CD8-positive, alpha-beta memory T cell (primary cell): ENCODE data around the gene CLIC5. TPM values are rescaled to one million over a fixed set of nuclear protein-coding genes. Genes with fewer than 3 reads are reported as not detected.
A peak's percentile ranks its signal among the peaks of the same experiment; 100 is the strongest.

ENCODE experiments used
- CTCF ChIA-PET: fragments of 350-600 bp; sonication (Branson Sonifier 250); formaldehyde crosslinking; loops from one replicate; lab custom pipeline; 2021; ENCODE audit warnings: antibody characterized with exemption; lab: Charles Lee
- POLR2A ChIA-PET: fragments of 350-600 bp; sonication (Branson Sonifier 250); formaldehyde crosslinking; loops from one replicate; lab custom pipeline; 2021; ENCODE audit warnings: antibody characterized with exemption; lab: Charles Lee
- DNase-seq, 5 donors: peaks; one replicate each; pipeline versions ENCODE4 v3.0.0 to v3.0.0-alpha.2; 2020 to 2022; ENCODE audit warnings: mixed read lengths in 1 of 5
- H3K27ac ChIP-seq: one replicate; pipeline ENCODE4 v1.7.0; 2013; ENCODE audit warnings: low read depth, mild to moderate bottlenecking, low read length, moderate library complexity
- H3K27me3 ChIP-seq: 2 replicates; pipeline ENCODE4 v1.7.0; 2013; ENCODE audit warnings: low read length, mild to moderate bottlenecking; ENCODE audit not compliant: insufficient read depth, poor library complexity, severe bottlenecking
- H3K36me3 ChIP-seq: 2 replicates; pipeline ENCODE4 v1.7.0; 2013; ENCODE audit warnings: mild to moderate bottlenecking, low read length, moderate library complexity; ENCODE audit not compliant: insufficient read depth
- H3K4me1 ChIP-seq: 2 replicates; pipeline ENCODE4 v1.7.0; 2013; ENCODE audit warnings: mild to moderate bottlenecking, low read length, moderate library complexity; ENCODE audit not compliant: insufficient read depth
- H3K4me3 ChIP-seq: 2 replicates; pipeline ENCODE4 v1.7.0; 2013; ENCODE audit warnings: mild to moderate bottlenecking, low read length
- H3K9me3 ChIP-seq: 2 replicates; pipeline ENCODE4 v1.7.0; 2013; ENCODE audit warnings: mild to moderate bottlenecking, low read length
- H3K27ac Mint-ChIP-seq, 8 donors: one replicate each; pipeline ENCODE4 v1.8.0; 2020 to 2021; ENCODE audit warnings: mixed read lengths in 8 of 8, mild to moderate bottlenecking in 6 of 8, inconsistent platforms in 3 of 8, moderate library complexity in 3 of 8
- H3K27me3 Mint-ChIP-seq, 2 donors: one replicate each; pipeline ENCODE4 v1.8.0; 2020 to 2021; ENCODE audit warnings: mixed read lengths in 2 of 2, mild to moderate bottlenecking in 1 of 2, moderate library complexity in 1 of 2
- H3K36me3 Mint-ChIP-seq, 3 donors: one replicate each; pipeline ENCODE4 v1.8.0; 2020 to 2021; ENCODE audit warnings: mixed read lengths in 3 of 3, inconsistent platforms in 1 of 3, mild to moderate bottlenecking in 1 of 3
- H3K4me1 Mint-ChIP-seq, 3 donors: one replicate each; pipeline ENCODE4 v1.8.0; 2020 to 2021; ENCODE audit warnings: mixed read lengths in 3 of 3, inconsistent platforms in 1 of 3, mild to moderate bottlenecking in 1 of 3
- H3K4me3 Mint-ChIP-seq, 7 donors: one replicate each; pipeline ENCODE4 v1.8.0; 2020 to 2021; ENCODE audit warnings: mixed read lengths in 7 of 7, mild to moderate bottlenecking in 6 of 7, moderate library complexity in 4 of 7, inconsistent platforms in 2 of 7
- H3K9me3 Mint-ChIP-seq, 5 donors: one replicate each; pipeline ENCODE4 v1.8.0; 2020 to 2022; ENCODE audit warnings: mixed read lengths in 5 of 5, mild to moderate bottlenecking in 3 of 5, moderate library complexity in 2 of 5, inconsistent platforms in 1 of 5
- polyA plus RNA-seq: library from polyadenylated mRNA; unstranded; fragments of 300-500 nt; fragmentation: Illumina TruSeq; gene quantifications from one replicate; pipeline ENCODE4 v1.2.3, GENCODE V29; 2021
- total RNA-seq, 2 experiments: library from RNA; stranded (reverse); gene quantifications; one replicate each; pipeline ENCODE4 v1.2.3, GENCODE V29; 2021

Gene CLIC5
- total and polyA plus RNA-seq, 3 experiments from 2014 or later = 4.8 to 7.2 (median 6.4) TPM

DNA sequence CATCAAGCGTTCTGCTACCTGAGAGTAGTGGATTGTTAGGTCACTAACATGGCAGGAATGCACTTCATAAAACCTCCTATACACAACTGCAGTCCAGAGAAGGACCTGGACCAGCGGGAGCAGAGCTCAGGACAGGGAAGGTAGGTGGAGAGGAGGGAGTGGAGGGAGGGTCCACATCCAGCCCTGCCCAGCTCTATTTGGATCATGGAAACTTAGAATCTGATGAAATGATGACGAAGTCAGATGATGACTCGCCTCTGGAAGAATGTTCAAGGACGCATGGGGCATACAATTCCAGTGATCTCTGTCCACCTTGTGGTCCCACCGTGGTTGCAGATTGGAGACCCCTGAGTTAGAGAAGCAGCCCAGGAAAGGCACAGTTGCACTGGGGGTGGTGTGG, 68.8 kb downstream of the CLIC5 start:
- Histone ChIP-seq H3K27ac (no peak overlapping the region), H3K27me3 (no peaks in the 10 kb centered on the region), H3K9me3 (no peaks in the 10 kb centered on the region), H3K4me3 (no peak overlapping the region), H3K4me1 (no peaks in the 10 kb centered on the region), H3K36me3 (no peaks in the 10 kb centered on the region)
- Mint-ChIP-seq H3K9me3 (no peaks in the 10 kb centered on the region), H3K27ac (peak overlapping the region in 1 of 8 donors; percentile 13), H3K4me3 (no peak overlapping the region), H3K27me3 (no peaks in the 10 kb centered on the region), H3K36me3 (peaks cover 15 to 51% (median 21%) of the 10 kb centered on the region in 3 donors), H3K4me1 (no peaks in the 10 kb centered on the region)
- POLR2A ChIA-PET = no interaction called here
- CTCF ChIA-PET = no interaction called here
- no peak for DNase-seq

DNA sequence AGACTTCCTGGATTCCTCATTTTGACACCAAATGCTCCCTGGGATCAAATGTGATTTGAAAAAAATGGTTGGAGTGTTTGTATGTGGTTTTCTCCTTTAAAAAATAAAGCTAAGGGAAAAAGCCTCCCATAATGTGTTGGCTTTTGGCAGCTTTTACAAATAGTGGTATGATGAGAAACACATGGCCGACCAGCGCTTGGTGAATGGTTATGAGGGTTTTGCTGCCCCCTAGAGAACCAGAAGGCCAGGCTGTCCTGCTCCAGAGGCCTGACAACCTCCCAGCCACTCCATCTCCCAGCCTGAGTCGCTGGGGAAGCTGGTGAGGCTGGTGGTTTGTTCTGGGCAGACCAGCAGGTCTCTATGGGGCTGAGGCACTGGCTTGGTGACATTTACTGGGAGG, 69.3 kb downstream of the CLIC5 start:
- H3K36me3 ChIP-seq = no peaks in the 10 kb centered on the region
- Mint-ChIP-seq H3K36me3 (peaks cover 12 to 49% (median 17%) of the 10 kb centered on the region in 3 donors), H3K27ac (no peak overlapping the region), H3K9me3 (no peaks in the 10 kb centered on the region), H3K4me1 (no peaks in the 10 kb centered on the region), H3K27me3 (no peaks in the 10 kb centered on the region), H3K4me3 (no peak overlapping the region)
- CTCF ChIA-PET = no interaction called here
- POLR2A ChIA-PET = no interaction called here
- H3K27me3 ChIP-seq = no peaks in the 10 kb centered on the region
- no peaks in the 10 kb centered on the region for H3K9me3 ChIP-seq
- no peak for DNase-seq
- no peak overlapping the region for H3K4me3 ChIP-seq
- H3K4me1 ChIP-seq = no peaks in the 10 kb centered on the region
- H3K27ac ChIP-seq = no peak overlapping the region

DNA sequence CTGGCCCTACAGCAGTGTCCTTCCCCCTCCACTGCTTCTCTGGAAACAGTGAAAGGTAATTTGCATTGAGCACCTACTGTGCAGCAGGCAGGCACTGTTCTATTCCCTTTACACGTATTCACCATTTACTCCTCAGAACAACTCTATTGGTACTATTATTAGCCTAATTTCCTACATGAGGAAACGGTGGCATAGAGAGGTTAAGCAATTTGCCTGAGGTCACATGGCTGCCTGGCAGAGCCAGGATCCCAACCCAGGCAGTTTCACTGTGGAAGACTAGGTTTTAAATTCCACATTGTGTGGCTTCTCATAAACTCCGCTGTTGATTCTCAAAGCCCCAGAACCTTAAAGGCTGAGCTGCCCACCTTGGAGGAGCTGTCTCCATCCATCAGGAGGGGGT, 72.7 kb downstream of the CLIC5 start:
- Histone ChIP-seq H3K4me1 (no peaks in the 10 kb centered on the region), H3K27ac (no peak overlapping the region), H3K27me3 (no peaks in the 10 kb centered on the region), H3K4me3 (no peak overlapping the region), H3K9me3 (no peaks in the 10 kb centered on the region), H3K36me3 (no peaks in the 10 kb centered on the region)
- H3K36me3 Mint-ChIP-seq = peaks cover 11 to 50% (median 21%) of the 10 kb centered on the region in 3 donors
- no peak overlapping the region for H3K27ac Mint-ChIP-seq
- DNase-seq = no peak
- H3K4me3 Mint-ChIP-seq = no peak overlapping the region
- POLR2A ChIA-PET = no interaction called here
- no peaks in the 10 kb centered on the region for H3K27me3 Mint-ChIP-seq
- no peaks in the 10 kb centered on the region for H3K9me3 Mint-ChIP-seq
- CTCF ChIA-PET = no interaction called here
- H3K4me1 Mint-ChIP-seq = no peaks in the 10 kb centered on the region

DNA sequence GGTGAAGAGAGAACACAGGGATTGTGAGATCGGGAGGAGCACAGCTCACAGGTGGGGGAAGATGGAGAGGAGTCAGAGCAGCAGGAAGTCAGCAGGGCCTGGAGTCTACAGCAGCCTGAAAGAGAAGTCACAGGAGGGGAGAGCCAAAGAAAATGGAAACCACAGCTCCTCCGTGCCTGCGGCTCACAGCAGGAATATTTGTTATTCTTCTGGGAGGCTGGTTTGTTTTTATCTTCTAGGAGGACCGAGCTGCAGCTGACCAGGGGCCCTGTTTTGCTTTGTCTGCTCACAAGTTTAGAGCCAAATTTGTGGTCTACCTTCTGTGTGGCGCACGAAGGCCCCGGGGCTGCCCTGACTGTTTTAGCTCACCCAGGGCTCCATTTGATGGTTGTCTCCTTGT, 81.8 kb downstream of the CLIC5 start:
- H3K9me3 Mint-ChIP-seq = no peaks in the 10 kb centered on the region
- no peaks in the 10 kb centered on the region for H3K9me3 ChIP-seq
- no peak overlapping the region for H3K4me3 ChIP-seq
- H3K36me3 ChIP-seq = no peaks in the 10 kb centered on the region
- DNase-seq = no peak
- H3K4me3 Mint-ChIP-seq = no peak overlapping the region
- peak overlapping the region in 3 of 8 donors; percentile 12 to 24 (median 14) for H3K27ac Mint-ChIP-seq
- no peak overlapping the region for H3K27ac ChIP-seq
- H3K27me3 ChIP-seq = no peaks in the 10 kb centered on the region
- no peaks in the 10 kb centered on the region for H3K4me1 ChIP-seq
- ChIA-PET POLR2A (no interaction called here), CTCF (interaction anchor here (1.2 kb wide), 1 partner anchor 156 kb away, joined by 4 read pairs; no protein-coding TSS in a partner anchor)
- H3K4me1 Mint-ChIP-seq = peaks cover 0 to 7% (median 4%) of the 10 kb centered on the region in 3 donors
- H3K36me3 Mint-ChIP-seq = peaks cover 0 to 16% (median 14%) of the 10 kb centered on the region in 3 donors
- no peaks in the 10 kb centered on the region for H3K27me3 Mint-ChIP-seq

DNA sequence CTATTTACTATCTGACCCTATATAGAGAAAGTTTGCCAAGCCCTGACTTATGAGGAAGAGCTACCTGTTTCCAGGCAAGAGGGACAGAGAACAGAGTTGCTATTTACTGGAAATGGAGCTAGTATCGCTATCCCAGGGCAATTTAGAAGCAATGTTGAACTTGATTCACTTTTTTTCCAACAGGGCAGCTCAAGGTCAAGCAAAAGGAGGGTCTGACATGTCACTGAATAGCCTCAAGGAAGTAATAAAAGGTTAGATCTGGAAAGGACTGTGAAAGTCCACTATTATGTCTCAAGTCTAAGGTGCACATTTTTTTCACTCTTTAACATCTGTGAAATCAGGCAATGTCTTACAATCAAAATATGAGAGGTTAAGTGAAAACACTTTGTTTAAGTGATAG, 84.4 kb downstream of the CLIC5 start:
- peaks cover 0 to 6% (median 5%) of the 10 kb centered on the region in 3 donors for H3K36me3 Mint-ChIP-seq
- H3K4me1 Mint-ChIP-seq = peaks cover 4 to 7% (median 7%) of the 10 kb centered on the region in 3 donors
- no peaks in the 10 kb centered on the region for H3K27me3 Mint-ChIP-seq
- H3K4me1 ChIP-seq = no peaks in the 10 kb centered on the region
- no peaks in the 10 kb centered on the region for H3K27me3 ChIP-seq
- ChIA-PET CTCF (interaction anchor here (0.8 to 2.2 kb wide), 25 partner anchors 8 to 1455 kb away, joined by 3 to 13 read pairs (median 5); partner anchors contain the start of gene ENPP4), POLR2A (interaction anchor here (1.0 kb wide), 1 partner anchor 199 kb away, joined by 3 read pairs; the partner anchor contains the start of gene ENPP4)
- no peaks in the 10 kb centered on the region for H3K36me3 ChIP-seq
- H3K4me3 Mint-ChIP-seq = no peak overlapping the region
- peak overlapping the region in 1 of 8 donors; percentile 93 for H3K27ac Mint-ChIP-seq
- no peak for DNase-seq
- H3K9me3 Mint-ChIP-seq = no peaks in the 10 kb centered on the region
- H3K9me3 ChIP-seq = no peaks in the 10 kb centered on the region
- H3K27ac ChIP-seq = no peak overlapping the region
- no peak overlapping the region for H3K4me3 ChIP-seq

DNA sequence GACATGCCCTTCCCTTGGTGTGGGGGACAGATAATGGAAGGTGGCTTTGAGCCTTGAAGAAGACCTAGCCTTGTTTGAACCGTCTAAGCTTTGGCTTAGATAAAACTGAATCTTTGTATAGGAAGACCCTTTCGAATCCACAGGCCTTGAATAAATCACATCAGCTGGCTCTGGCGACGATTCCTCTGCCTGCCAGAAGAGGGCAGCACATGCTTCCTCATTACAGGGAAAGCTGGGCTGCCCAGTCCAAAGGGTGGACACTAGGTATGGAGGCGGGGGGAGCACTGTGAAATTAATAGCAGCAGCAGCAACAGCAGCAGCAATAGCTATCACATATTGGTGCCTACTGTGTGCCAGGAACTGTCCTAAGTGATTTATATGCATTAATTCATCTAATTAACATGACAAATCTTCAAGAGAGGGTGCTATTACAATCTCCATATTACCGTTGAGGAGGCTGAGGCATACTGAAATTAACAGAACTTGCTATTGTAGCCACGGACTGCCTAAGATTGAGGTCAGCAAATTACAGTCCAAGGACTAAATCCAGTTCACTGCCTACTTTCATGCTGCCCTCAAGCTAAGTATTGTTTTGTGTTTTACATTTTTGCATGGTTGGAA, 85.1 kb downstream of the CLIC5 start:
- H3K9me3 ChIP-seq = no peaks in the 10 kb centered on the region
- no peak overlapping the region for H3K27ac ChIP-seq
- no peaks in the 10 kb centered on the region for H3K4me1 ChIP-seq
- Mint-ChIP-seq H3K9me3 (no peaks in the 10 kb centered on the region), H3K36me3 (peaks cover 0 to 6% (median 5%) of the 10 kb centered on the region in 3 donors), H3K27ac (peak overlapping the region in 2 of 8 donors; percentile 71 to 75), H3K27me3 (no peaks in the 10 kb centered on the region), H3K4me3 (no peak overlapping the region), H3K4me1 (peaks cover 4 to 7% (median 7%) of the 10 kb centered on the region in 3 donors)
- H3K4me3 ChIP-seq = no peak overlapping the region
- ChIA-PET POLR2A (interaction anchor here (1.0 to 1.1 kb wide), 2 partner anchors 84 to 199 kb away, joined by 3 read pairs; partner anchors contain the start of gene ENPP4), CTCF (interaction anchor here (0.7 to 2.2 kb wide), 30 partner anchors 8 to 1455 kb away, joined by 3 to 13 read pairs (median 4); partner anchors contain the start of gene ENPP4)
- H3K27me3 ChIP-seq = no peaks in the 10 kb centered on the region
- no peaks in the 10 kb centered on the region for H3K36me3 ChIP-seq
- DNase-seq = peak; percentile 21 to 63 (median 40)

DNA sequence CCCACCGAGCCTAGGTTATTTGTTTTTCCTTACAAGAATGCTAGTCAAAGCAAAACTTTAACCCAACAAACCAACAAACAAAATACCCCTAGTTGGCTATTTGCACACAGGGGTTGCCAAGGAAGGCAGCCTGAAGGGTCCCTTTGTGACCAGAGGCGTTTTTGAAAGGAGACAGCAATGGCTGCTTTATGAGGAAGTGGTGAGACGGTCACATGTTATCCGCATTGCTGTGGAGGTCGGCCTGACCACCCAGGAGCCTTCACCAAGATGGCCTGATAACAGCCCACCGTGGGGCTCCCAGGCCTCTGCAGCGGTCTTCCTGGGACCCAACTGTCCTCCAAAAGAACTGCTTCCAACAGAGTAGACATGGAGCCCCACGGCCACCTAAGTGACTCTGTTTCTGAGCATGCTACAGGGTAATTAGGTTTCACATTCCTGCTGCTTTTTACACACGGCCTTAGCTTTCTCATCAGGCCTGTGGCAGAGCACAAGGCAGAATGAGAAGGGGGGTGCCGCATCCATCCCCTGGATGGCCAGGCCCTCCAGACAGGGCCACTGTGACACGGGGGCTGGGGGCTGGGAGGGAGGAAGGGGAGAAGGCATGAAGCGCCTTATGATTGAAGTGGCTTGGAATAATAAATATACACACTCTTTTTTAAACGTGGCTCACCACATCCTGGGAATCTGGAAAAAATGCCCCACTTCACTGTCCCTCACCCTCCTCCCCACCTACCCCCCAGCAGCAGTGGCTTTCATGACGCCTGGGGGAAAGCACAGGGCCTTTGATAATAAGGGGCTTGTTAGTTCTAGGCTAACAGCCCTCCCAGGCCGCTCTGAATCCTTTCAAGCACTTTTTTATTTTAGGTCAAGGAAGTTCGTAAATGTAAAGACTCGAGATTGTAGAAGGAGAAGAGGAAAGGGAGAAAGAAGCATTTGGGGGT, 86.0 kb downstream of the CLIC5 start:
- no peak overlapping the region for H3K4me3 ChIP-seq
- Mint-ChIP-seq H3K36me3 (peaks cover 0 to 6% (median 5%) of the 10 kb centered on the region in 3 donors), H3K4me3 (no peak overlapping the region), H3K9me3 (no peaks in the 10 kb centered on the region), H3K27ac (peak overlapping the region in 2 of 8 donors; percentile 71 to 75), H3K27me3 (no peaks in the 10 kb centered on the region), H3K4me1 (peaks cover 4 to 7% (median 7%) of the 10 kb centered on the region in 3 donors)
- ChIA-PET POLR2A (interaction anchor here (1.1 kb wide), 1 partner anchor 84 kb away, joined by 3 read pairs; no protein-coding TSS in a partner anchor), CTCF (interaction anchor here (0.8 to 2.2 kb wide), 24 partner anchors 8 to 1454 kb away, joined by 3 to 13 read pairs (median 5); partner anchors contain the start of gene ENPP4)
- no peak overlapping the region for H3K27ac ChIP-seq
- H3K4me1 ChIP-seq = no peaks in the 10 kb centered on the region
- no peak for DNase-seq
- no peaks in the 10 kb centered on the region for H3K27me3 ChIP-seq
- H3K9me3 ChIP-seq = no peaks in the 10 kb centered on the region
- H3K36me3 ChIP-seq = no peaks in the 10 kb centered on the region
